ENCODE data around the gene NADK. TPM values are rescaled to one million over a fixed set of nuclear protein-coding genes. Genes with fewer than 3 reads are reported as not detected.

The NADK gene
- total and polyA plus RNA-seq, 2 donors from 2014 or later = 37.9 to 76.3 TPM

- peaks cover 0 to 40% (median 15%) of the 10 kb centered on the region in 3 donors for H3K4me1 ChIP-seq (ENCODE audit: control insufficient read depth in 2 of 3, insufficient read depth in 2 of 3, low read depth in 1 of 3, low read length in 3 of 3)
- intact Hi-C loops (cut with DNase I) = no loop called here
- peak overlapping the region in 2 of 3 donors; percentile 39 to 61 for H3K9ac ChIP-seq (ENCODE audit: low read length in 3 of 3)
- peak overlapping the region; percentile 75 to 89 for H3K27ac ChIP-seq (ENCODE audit: low read depth in 2 of 2, low read length in 2 of 2)
- peak overlapping the region in 2 of 3 donors; percentile 46 to 55 for H3K4me3 ChIP-seq (ENCODE audit: low read length in 3 of 3)
- no peaks in the 10 kb centered on the region for H3K27me3 ChIP-seq (ENCODE audit: control insufficient read depth, insufficient read depth, low read length)
- FAIRE-seq = no peak
- TF ChIP-seq CTCF (IDR thresholded peaks at IDR 0.05; ENCODE audit: borderline replicate concordance, extremely low read depth, insufficient read depth) = peak; percentile 11
- no peaks in the 10 kb centered on the region for H3K36me3 ChIP-seq (ENCODE audit: control insufficient read depth in 2 of 3, insufficient read depth in 3 of 3, low read length in 3 of 3)
- H3K9me3 ChIP-seq (ENCODE audit: control insufficient read depth in 2 of 3, insufficient read depth in 1 of 3, low read length in 3 of 3) = no peaks in the 10 kb centered on the region
- DNase-seq = peak; percentile 66 to 96 (median 76)
Measured at GRCh38 chr1:1778663-1779319, 521 bp upstream of the NADK start.

- H3K27ac ChIP-seq (ENCODE audit: low read depth in 2 of 2, low read length in 2 of 2) = peak overlapping the region; percentile 87
- no peak for TF ChIP-seq CTCF (IDR thresholded peaks at IDR 0.05; ENCODE audit: borderline replicate concordance, extremely low read depth, insufficient read depth)
- peak overlapping the region; percentile 23 to 89 (median 84) for H3K9ac ChIP-seq (ENCODE audit: low read length in 3 of 3)
- H3K36me3 ChIP-seq (ENCODE audit: control insufficient read depth in 2 of 3, insufficient read depth in 3 of 3, low read length in 3 of 3) = no peaks in the 10 kb centered on the region
- FAIRE-seq (no peak), DNase-seq (peak in 2 of 5 donors; percentile 24 to 65)
- H3K4me1 ChIP-seq (ENCODE audit: control insufficient read depth in 2 of 3, insufficient read depth in 2 of 3, low read depth in 1 of 3, low read length in 3 of 3) = peaks cover 0 to 31% (median 9%) of the 10 kb centered on the region in 3 donors
- intact Hi-C loops (cut with DNase I) = no loop called here
- peak overlapping the region; percentile 58 to 84 (median 70) for H3K4me3 ChIP-seq (ENCODE audit: low read length in 3 of 3)
- no peaks in the 10 kb centered on the region for H3K27me3 ChIP-seq (ENCODE audit: control insufficient read depth, insufficient read depth, low read length)
- H3K9me3 ChIP-seq (ENCODE audit: control insufficient read depth in 2 of 3, insufficient read depth in 1 of 3, low read length in 3 of 3) = no peaks in the 10 kb centered on the region
Measured at GRCh38 chr1:1777583-1777899, 729 bp downstream of the NADK start.

- DNase-seq (no peak), FAIRE-seq (no peak)
- H3K27me3 ChIP-seq (ENCODE audit: control insufficient read depth, insufficient read depth, low read length) = no peaks in the 10 kb centered on the region
- no peak for TF ChIP-seq CTCF (IDR thresholded peaks at IDR 0.05; ENCODE audit: borderline replicate concordance, extremely low read depth, insufficient read depth)
- peak overlapping the region; percentile 52 to 70 (median 58) for H3K4me3 ChIP-seq (ENCODE audit: low read length in 3 of 3)
- peak overlapping the region in 1 of 2 donors; percentile 78 for H3K27ac ChIP-seq (ENCODE audit: low read depth in 2 of 2, low read length in 2 of 2)
- intact Hi-C loops (cut with DNase I) = no loop called here
- peaks cover 0 to 25% (median 9%) of the 10 kb centered on the region in 3 donors for H3K4me1 ChIP-seq (ENCODE audit: control insufficient read depth in 2 of 3, insufficient read depth in 2 of 3, low read depth in 1 of 3, low read length in 3 of 3)
- H3K9ac ChIP-seq (ENCODE audit: low read length in 3 of 3) = peak overlapping the region in 2 of 3 donors; percentile 58 to 65
- H3K9me3 ChIP-seq (ENCODE audit: control insufficient read depth in 2 of 3, insufficient read depth in 1 of 3, low read length in 3 of 3) = no peaks in the 10 kb centered on the region
- H3K36me3 ChIP-seq (ENCODE audit: control insufficient read depth in 2 of 3, insufficient read depth in 3 of 3, low read length in 3 of 3) = no peaks in the 10 kb centered on the region
Measured at GRCh38 chr1:1776672-1777582, 1.3 kb downstream of the NADK start.
